HG02970 (cell line): ENCODE results near the gene SPECC1L.

Experiments used
- ATAC-seq: cut with Tn5 transposase; IDR thresholded peaks from one replicate; pipeline ENCODE4 v1.9.1; 2021; ENCODE audit warnings: mild to moderate bottlenecking, moderate library complexity, moderate number of reproducible peaks; ENCODE audit not compliant: unreplicated experiment, low FRiP score

Gene SPECC1L

DNA sequence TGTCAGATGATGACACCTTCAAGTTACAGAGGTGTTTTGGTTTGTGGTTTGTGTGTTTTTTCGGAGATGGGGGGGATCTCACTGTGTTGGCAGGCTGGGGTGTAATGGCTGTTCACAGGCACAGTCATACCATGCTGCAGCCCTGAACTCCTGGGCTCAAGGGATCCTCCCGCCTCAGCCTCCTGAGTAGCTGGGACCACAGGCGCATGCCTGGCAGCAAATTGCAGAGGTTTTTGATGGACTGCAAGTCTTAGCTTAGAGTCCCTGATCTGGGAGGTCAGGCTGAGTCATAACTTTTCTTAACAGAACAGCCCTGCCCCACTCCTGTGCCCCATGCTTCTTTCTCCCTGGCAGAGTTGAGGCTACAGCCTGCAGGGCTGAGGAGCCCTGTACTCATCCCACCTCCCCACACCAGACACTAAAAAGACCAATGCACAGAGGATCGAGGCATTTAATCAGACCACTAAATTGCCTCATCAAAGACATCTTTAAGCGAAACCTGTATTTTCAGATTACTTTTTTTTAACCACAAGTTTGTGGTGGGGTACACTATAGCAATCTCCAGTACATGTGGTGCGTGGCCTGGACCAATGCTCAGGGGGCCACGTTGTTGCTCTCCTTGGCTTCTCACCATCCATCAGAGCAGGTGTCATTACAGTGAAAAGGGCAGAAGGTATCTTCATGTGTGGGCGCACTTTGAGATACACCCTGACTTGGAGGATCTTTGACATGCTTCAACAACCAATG, 139.7 kb downstream of the SPECC1L start:
- ATAC-seq = no peak

DNA sequence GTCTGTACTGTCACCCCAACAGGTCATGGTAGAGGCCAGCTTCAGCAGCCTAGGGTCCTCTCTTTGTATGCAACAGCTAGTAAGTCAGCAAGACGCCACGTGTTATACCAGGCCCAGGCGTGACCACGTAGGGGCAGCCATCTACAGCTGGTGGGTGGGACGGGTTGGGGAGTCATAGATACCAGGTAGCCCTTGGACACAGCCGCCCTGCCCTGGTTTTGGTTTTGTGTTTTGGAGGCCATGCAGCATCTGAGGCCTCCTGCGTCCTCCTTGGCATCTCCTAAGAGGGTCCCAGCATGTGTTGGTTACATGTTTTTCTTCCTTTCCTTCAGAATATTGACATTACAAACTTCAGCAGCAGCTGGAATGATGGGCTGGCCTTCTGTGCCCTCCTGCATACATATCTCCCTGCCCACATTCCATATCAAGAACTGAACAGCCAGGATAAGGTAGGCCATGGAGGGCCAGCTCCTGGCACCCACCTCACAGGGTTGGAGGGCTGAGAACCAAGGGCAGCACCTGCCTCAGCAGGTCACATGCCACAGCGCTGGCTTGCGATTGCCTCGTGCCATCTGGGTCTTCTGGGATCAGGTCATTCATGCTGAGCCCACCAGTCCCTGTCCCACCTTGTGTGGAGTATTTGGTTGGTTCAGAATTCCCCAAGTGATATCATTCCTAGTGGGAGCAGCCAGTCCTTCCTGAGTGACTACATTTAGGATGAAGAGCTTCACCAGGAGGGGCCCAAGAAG, 140.8 kb downstream of the SPECC1L start:
- no peak for ATAC-seq

DNA sequence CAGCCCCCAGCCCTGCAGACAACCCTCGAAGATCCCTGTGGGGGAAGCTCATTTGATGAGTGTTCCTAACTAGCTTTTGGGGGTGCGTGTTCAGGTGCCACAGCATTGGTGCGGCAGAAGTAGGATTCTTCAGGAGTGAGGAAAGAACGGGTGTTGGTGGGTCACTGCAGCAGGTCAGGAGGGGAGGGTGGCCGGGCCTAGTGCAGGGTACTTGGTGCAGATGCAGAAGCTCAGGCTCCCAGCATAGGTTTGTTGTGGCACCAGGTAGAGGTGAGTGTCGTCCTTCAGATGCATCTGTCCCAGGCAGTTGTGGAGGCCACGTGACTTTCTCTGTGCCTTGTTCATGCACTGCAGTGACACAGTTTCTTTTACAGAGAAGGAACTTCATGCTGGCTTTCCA, 141.6 kb downstream of the SPECC1L start:
- ATAC-seq = no peak

DNA sequence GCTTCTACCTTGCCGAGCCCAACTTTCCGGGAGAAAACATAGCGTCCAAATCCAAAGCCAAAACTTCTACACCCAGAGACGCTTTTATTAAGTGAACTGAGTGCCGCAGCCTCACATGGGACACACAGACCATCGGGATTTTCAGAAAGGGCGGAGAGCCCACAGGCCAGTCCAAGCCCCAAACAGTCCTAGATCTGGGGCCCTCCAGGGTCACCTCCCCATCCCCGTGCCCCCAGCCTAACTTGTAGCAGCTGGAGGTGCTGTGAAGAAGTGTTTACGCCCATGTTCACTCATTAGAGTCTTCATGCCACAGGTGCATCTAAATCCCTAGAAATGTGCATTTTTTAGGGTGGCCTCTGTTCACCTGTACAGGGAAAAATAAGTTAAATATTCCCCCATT, 142.6 kb downstream of the SPECC1L start:
- ATAC-seq = no peak

DNA sequence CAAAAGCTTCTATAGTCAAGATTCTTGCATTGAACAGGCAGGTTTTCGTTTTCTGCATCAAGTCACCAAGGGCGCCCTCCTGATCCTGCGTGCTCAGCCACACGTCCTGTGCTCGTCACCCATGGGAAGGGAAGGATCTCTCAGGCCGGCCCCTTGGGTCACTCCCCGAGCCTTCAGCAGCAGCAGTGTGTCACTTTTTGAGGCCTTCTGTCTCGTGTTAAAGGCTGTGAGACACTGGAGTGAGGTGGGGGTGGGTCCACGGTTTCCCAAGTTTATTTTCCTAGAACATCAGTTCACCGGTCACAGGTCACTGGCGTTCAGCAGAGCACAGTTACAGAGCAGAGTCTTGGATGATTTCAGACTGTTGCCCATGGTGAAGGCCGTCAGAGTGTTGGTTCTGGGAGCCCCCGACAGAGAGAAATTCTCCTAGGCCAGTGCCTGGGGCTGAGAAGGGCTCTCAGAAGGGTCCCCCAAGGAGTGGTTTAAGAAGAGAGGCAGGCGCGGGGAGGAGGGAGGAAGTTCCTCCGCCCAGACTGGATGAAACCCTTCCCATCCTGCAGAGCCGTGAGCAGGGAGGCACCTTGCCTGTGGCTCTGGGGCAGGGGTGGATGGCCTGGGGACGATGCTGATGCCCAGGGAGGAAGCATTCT, 143.2 kb downstream of the SPECC1L start:
- ATAC-seq = no peak

DNA sequence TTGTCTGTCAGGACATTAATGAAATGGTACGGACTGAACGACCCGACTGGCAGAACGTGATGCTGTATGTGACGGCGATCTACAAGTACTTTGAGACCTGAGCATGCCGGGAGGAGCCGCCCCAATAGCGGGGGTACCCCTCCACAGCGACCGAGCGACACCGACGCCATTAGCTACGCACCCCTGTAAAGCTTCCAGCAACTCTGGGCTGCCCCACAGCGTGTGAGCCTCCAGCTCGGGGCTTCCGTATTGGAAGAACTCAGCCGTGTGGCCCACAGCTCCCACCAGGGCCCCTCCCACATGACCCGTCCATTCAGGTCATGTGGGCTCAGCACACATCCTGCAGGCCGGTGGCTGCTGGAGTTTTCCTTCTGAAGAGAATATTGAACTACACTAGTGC, 143.9 kb downstream of the SPECC1L start:
- ATAC-seq = no peak

DNA sequence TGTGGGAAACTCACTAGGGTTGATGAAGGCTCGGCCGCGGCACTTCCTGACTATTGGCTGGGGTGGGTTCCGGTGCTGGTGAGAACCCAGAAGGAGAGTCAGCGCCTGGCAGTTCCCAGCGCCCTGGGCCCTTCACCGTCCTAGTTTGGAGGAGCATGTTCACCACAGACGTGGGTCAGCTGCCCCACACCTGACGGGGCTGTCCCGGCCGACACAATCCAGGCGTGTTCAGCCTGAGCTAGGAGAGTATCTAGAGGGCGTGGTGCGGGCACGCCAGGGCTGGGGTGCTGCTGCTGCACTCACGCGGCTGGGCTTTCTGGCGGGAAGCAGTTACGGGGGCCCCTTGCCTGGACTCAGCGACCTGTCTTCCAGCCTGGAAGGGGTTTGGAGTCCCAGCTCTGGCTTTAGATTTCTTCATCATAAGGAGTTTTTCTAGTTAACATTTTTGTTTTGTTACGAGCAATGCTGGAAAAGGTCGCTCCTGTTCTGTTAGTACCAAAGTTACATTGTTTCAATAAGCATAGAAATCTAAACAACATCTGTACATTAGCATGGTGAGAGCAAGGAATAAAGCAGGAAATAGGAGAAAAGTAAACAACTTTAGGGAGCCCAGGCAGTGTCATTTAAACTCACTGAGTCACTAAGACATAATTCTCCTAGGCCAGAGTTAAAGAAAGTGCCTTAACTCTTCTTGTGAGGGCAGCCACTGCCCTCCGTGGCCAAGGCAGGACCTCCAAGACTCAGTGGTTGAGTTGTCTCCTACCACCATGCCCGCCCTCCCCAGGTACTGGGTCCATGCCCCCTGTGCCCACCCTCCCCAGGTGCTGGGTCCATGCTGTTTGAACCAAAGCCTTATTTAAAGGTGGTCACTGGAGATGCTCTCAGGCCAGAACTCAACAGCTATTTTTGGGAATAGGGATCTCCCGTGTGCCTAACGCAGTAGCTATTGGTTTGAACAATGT, 144.6 kb downstream of the SPECC1L start:
- ATAC-seq = no peak

DNA sequence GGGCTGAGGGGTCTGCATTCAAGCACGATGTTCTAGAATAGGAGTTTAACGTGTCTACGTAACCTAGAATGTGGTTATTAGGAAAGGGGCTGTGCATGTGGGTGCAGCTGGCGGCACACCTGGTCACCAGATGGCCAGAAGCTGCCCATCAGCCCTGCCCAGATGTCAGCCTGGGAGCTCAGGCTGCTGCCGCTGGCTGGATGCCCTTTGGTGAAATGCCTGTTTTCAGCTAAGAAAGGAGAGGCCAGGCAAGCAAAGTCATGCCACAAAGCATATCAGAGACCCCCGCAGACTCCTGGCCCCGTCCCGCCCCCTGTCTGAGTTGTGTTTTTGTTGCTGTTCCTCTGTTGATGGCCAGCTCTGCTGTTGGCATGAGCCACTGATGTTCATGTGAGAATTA, 145.5 kb downstream of the SPECC1L start:
- ATAC-seq = no peak

DNA sequence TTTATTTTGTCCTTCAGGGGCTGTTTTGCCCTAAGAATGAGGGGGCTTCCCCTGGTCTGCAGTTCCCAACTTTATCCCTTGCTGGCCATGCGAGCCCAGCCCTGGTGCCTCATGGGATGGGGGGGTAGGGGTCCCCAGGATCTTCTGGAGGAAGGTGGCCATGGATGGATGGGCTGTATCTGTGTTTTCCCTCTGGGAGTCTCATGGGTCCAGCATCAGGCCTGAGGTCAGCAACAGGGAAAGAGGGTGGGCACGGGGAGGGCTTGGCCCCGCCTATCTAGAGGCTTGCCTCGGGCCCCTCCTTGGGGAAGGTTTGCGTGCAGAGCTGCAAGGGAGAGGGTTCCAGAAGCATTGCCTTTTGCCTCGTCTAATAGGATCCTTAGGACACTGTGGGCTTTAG, 146.0 kb downstream of the SPECC1L start:
- no peak for ATAC-seq

DNA sequence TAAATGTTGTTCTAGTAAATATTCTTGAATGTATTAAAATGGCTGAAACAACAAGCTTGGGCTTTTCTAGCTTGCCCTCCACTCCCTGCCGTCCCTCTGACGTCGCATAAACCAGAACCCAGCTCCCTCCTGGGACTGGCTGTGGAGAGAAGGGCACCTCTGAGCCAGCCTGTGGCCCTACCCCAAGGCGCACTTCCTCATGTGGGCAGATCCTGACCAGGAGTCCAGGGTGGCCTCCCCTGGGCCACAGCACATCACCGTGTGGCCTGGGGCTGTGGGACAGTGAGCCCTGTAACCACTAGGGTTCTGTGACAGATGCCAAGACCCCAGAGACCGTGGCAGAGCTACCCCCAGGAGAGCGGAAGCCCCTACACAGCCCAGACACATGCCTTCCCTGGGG, 146.6 kb downstream of the SPECC1L start:
- no peak for ATAC-seq

DNA sequence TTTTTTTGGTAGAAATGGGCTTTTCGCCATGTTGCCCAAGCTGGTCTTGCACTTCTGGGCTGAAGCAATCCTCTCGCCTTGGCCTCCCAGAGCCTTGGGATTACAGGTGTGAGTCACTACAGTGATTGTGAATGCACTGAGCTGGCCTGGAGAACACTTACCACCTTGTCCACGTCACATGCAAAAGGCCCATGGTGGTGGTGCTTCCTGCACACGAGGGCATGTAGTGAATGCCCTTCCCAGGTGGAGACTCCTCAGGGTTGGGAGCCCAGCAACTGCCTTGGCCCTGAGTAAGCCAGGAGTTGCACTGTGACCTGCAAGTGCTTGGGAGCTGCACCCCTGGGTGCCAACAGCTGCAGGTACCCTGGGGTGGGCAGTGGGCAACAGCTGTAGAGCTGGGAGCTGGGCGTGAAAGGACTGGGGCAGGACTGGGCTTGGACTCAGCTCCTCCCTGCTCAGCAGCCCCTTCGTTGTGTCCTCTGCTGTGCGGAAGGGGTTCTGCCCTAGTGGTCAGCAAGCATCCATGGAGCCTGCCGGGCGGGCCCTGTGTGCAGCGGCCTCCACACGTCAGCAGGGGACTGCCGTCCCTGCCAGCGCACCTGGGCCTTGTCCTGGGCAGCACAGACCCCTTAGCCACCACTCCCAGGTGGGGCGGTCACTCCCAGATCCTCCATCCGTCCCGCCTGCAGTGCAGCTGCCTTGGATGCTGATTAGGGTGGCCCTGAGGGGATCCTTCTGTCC, 147.4 kb downstream of the SPECC1L start:
- no peak for ATAC-seq

DNA sequence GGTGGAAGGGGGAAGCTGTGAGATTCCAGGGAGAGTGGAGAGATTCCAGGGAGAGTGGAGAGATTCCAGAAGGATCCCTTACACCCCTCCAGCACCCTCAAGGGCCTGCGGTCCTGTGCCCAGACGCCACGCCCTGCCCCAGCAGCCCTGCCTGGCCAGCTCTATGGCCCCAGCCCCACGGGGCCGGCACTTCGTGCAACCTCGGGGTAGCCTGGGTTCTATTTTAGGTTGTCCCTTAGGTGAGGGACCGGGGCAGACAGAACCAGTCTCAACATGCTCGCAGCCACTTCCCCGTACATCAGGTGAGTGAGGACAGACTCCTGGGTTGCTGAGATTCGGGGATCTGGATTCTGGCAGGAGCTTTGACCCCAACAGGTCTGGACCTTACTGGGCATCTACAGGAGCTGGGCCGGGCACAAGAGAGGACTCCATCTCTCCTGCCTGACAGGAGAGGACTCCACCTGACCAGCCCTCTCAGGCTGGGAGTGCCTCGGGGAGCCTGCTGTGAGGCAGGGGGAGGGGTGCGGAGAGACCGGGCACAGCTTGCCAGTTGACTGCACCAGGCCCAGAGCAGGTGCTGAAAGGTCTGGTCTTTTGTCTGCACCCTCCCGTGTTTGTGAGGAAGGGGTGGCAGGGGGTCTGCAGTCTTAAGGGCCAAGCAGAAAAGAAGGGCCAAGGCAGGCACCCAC, 148.3 kb downstream of the SPECC1L start:
- ATAC-seq = no peak

DNA sequence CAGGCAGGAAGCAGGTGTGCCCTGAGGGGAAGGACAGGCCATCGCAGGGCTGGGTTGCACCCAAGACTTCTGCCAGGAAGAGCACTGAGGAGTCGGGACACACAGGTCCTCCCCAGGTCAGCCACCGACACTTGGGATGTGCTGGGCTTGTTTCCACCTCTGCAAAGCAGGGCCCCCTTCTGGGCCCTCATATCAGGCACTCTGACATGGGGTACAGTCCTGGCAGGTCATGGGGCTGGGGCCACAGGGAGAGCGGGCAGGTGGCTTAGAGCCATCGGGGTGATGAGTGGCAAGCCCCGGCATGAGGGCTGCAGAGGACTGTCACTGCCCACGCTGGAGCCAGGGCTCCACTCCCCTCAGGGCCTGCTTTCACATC, 148.8 kb downstream of the SPECC1L start:
- no peak for ATAC-seq

DNA sequence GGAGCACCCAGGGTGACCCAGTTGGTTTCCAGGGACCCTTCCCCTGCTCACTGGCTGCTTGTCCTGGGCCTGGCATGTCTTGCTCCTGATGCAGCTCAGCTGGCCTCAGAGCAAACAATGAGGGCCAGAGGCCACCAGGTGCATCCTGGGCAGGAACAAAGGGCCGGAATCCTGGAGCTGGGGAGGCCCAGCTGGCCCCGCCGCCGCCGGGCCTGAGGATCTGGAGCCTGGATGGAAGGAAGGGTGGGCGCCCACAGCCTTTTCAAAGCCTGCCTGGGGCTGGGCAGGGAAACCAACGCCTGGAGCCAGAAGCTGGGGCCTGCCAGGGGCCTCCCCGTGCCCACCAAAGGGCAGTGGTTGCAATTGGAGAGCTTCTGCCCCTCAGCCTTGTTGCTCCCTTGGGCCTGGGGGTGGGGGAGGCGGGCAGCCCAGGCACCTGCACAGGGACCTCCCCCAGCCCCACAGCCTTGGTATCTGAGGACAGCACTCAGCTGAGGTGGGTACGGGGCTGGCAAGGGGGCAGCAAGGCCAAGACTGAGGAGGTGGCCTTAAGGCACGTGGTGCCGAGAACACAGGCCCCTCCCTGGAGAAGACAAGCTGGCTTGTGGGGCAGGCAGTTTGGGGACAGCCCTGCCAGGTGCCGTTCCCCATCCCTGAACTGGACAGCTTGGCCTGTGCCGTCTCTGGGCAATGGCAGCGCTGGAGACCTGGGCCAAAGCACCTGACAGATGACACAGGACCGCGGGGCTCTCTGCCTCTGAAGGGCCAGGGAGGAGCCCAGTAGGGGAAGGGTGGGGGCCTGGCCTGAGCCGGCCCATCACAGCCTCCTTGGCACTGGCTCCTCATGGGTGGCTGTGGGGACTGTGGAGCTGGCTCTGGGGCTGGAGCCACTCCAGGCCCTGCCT, 149.7 kb downstream of the SPECC1L start:
- ATAC-seq = no peak

DNA sequence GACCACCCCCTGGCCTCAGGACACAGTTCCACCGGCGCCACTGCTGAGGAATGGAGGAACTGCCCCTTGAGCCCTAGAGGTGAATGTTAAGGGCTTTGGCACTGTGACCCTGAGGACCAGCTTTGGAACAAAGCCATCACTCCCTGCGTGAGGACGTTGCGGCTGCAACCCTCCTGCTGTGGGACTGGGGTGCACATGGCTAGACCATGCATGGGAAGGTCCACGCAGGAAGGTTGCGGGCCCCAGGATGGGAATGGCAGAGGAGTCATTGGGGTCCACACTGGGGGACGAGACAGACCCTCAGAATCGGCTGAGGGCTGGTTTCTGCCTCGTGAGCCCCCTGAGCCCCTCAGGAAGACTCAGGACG, 150.3 kb downstream of the SPECC1L start:
- ATAC-seq = no peak

DNA sequence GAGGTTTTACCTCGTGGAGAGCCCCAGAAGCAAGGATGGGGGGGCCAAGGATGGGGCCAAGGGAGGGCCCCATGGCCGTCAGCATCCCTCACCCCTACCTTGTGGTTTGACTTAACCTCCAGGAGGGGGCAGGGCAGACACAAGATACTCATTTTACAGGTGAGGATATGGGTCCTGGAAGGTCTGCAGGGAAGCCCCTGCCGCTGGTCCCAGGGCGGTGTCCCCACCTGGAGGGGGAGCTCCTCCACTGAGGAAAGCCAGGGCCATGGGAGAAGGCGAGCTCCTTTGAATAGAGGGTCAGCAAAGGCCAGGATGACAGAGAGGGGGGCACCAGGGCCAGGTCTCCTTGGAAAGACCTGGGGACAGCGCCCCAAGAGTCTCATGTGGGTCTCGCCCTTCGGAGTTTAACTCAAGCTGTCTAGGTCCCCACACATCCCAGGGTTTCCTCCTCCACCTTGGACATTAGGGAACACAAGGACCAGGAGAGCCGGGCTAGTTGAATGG, 150.8 kb downstream of the SPECC1L start:
- no peak for ATAC-seq

DNA sequence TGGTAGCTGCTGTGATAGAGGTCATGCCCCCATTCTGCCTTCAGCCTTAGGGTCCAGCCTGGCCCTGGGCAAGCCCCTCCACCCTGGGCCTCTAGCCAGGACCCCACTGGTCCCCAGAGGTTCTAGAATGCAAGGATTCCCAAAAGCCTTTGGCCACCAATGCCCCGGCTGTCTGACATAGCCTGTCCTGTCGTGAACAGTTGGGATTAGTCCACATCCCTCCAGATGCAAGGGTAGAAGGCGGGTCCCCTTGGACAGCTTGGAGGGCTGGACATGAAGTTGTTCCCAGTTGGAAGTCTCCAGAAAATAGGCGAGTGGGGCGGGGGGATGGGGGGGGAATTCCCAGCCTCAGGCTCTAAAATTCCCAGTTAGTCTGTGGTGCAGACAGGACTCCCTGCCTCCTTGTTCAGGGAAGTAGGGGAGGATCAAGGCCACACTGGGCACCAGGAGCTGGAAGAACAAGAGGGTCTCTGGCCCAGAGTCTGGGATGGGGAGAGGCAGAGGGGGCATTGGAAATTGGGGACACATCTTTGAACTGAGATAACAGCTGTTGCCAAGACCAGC, 151.6 kb downstream of the SPECC1L start:
- no peak for ATAC-seq

DNA sequence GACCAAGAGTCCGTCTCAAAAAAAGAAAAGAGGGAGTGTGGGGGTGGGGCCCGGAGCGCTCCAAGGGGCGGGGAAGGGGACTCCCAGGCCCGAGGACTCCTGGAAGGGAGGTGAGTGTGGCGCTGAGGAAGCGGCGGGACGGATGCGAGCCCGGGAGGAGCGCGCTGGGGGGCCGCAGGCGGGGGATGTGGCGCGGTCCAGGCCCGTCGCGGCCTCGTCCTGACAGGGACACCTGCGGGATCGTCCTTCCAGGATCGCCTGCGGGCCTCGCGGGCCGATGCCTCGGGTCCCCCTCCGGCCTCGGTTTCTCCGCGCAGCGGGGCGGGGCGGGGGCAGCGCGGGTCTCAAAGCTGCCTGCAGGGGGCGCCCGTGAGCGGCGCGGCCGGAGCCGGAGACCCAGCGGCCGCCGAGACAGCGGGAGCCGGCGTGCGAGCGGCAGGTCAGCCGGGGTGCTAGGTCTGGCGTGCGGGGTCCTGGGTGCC, 152.9 kb downstream of the SPECC1L start:
- ATAC-seq = no peak
